T-helper 2 cell (primary cell): ENCODE data around the gene CTNNAL1.
"Not testable (repeated sequence)": the region's sequence is repeated elsewhere in the genome, so short reads cannot be mapped to it uniquely, and the experiment has no call there.

ENCODE experiments used
- DNase-seq, 5 experiments: peaks; one replicate each; pipeline versions ENCODE4 v3.0.0 to v3.0.0-alpha.2; 2012 to 2022
- total RNA-seq, 2 donors: gene quantifications; one replicate each; lab custom pipeline; 2026; lab: John Stamatoyannopoulos, UW

CTNNAL1 gene
- total RNA-seq, result 10.1 to 15.3 reads per million in 2 donors

DNA sequence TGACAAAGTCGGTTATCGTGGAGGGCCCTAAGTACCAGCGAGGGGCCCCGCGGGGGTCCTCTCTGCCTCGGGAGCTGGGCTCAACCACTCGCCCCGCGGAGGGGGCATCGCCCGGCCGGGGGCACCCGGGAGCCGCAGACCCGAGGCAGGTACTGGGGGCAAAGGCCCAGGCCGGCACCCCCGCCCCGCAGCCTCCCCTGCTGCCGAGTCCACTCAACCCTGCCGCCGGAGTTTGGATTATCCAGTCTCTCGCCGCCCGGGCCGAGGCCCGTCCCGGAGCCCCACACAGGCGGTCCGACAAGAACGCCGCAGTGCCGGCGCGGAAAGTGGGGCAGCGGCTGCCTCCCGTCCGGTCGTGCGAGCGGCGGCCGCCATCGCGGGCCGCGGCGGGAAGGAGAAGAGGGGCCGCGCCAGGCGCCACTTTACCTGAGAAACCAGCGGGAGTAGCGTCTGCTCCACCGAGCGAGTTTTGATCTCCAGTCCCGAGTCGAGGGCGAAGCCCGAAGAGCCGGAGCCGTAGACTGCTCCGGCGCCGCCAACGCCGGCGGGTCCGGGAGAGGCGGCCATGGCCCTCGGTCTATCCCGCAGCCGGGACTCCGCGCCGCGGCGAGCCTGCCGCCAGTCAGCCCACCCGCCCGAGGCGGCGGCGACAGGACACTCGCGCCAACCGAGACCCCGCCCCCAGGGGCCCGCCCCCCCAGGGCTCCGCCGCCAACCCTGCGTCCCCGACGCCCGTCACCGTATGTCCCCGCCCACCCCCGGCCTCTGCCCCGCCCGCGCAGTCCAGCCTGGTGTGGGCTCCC lies at the start of gene CTNNAL1:
Gene CTNNAL1 (minus strand): TSS at position 624 of the 803 bp plus-strand sequence. CDS start 57 bp downstream, at position 567.
- DNase-seq, result peak; percentile 64 to 90 (median 87)

DNA sequence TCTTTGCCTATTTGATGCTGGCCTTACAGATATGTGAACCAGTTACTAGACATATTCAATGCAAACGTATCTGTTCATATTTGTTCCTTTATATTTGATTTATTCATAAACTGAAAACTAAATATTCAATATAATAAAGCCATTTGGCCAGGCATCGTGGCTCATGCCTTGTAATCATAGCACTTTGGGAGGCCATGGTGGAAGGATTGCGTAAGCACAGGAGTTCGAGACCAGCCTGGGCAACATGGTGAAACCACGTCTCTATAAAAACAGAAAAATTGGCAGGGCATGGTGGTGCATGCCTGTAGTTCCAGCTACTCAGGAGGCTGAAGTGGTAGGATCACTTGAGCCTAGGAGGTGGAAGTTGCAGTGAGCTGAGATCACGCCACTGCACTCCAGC lies 49.2 kb upstream of the CTNNAL1 start:
- no peak for DNase-seq

DNA sequence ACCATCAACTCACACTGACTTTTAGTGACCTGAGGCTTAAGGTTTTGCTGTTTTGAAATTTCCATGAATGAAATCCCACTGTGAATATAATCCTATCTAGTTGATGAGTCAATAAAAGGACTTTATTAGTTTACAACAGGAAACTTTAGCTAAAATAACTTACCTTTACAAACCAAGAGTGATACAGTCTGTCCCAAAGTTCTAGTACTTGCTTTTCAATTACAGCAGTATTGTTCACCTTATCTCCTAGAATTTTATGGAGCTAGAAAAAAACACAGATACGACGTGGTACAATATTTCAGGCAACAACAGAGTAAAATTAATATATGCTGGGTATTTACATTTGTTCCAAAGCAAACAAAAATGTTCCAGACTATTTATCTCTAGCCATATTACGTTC lies 46.9 kb upstream of the CTNNAL1 start:
- DNase-seq, result no peak

GRCh38 chr9:109053121-109053520 lies 39.8 kb upstream of the CTNNAL1 start:
- not testable (repeated sequence) for DNase-seq

DNA sequence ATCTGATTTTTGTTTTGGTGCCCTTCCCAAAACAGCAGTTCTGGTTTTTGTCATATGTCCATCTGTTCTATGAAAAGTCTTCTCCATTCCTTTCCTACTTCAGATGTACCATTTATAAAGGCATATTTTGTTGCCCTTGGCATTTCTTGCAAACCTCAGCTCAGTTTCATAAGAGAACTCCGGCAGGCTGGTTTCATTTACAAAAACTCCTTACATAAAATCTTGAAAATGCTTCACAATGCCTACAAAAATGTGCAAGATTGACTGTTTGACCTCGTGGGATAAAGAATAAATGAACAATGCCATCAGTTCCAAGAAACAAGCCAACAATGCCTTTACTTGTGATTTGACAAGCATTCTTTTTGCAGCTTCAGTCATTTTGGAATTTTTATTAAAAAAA lies 39.1 kb upstream of the CTNNAL1 start:
- no peak for DNase-seq

GRCh38 chr9:109051733-109052132 lies 38.4 kb upstream of the CTNNAL1 start:
- DNase-seq, result no peak

GRCh38 chr9:109050444-109050843 lies 37.1 kb upstream of the CTNNAL1 start:
- DNase-seq, result no peak

GRCh38 chr9:109048822-109049221 lies 35.5 kb upstream of the CTNNAL1 start:
- DNase-seq, result no peak

- no peak for DNase-seq
Measured at GRCh38 chr9:109047259-109047658, 34.0 kb upstream of the CTNNAL1 start.

- peak in 1 of 5 experiments; percentile 80 for DNase-seq
Measured at GRCh38 chr9:109046346-109046745, 33.0 kb upstream of the CTNNAL1 start.

- DNase-seq, result no peak
Measured at GRCh38 chr9:109043578-109043977, 30.3 kb upstream of the CTNNAL1 start.

GRCh38 chr9:109040571-109040970 lies 27.3 kb upstream of the CTNNAL1 start:
- no peak for DNase-seq

DNA sequence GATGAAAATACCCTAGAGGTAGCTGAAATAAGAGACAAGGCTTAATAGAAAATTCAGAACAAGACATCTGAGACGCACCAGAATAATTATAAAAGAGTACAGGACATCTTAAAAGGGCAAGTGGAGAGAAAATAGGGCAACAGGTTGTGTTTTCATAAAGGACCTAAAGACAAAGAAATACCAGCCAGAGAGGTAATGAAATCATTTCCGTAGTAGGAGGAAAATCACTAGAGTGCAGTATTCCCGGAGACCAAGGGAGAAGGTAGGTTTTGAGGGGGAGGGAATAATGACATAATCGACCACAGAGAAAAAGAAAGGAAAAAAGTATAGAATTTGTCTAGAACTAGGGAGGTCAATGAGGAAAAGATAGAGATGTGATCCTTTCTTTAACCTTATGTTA lies 26.2 kb upstream of the CTNNAL1 start:
- DNase-seq, result no peak

GRCh38 chr9:109037946-109038715 lies 24.8 kb upstream of the CTNNAL1 start:
- DNase-seq, result no peak

GRCh38 chr9:109036744-109037680 lies 23.7 kb upstream of the CTNNAL1 start:
- no peak for DNase-seq

- no peak for DNase-seq
Measured at GRCh38 chr9:109035684-109036423, 22.6 kb upstream of the CTNNAL1 start.

- DNase-seq, result no peak
Measured at GRCh38 chr9:109033941-109034700, 20.8 kb upstream of the CTNNAL1 start.

- no peak for DNase-seq
Measured at GRCh38 chr9:109031241-109031640, 17.9 kb upstream of the CTNNAL1 start.

GRCh38 chr9:109030426-109030825 lies 17.1 kb upstream of the CTNNAL1 start:
- DNase-seq, result no peak

- DNase-seq, result no peak
Measured at GRCh38 chr9:109028457-109028856, 15.2 kb upstream of the CTNNAL1 start.

DNA sequence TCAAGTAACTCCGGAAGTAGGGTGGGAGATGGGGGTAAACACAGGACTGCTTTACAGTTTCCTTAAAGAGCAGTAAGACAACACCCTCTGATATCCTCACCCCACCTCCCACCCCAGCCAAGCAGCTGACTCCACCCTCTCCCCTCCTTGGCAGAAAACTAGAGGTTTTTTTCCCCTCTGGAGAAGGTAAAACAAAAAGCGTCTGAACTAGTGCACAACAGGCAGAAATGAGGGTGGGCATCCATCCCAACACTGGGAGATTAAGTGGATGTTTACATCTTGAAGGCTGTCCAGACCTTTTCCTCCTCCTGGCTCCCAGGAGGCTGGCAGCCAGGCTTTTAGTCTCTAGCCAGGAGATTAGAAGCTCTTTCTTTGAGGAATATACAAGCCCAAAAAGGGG lies 13.9 kb upstream of the CTNNAL1 start:
- DNase-seq, result no peak
